ENCODE results near the gene IQSEC3. TPM values are rescaled to one million over a fixed set of nuclear protein-coding genes. Genes with fewer than 3 reads are reported as not detected.

Gene IQSEC3
- polyA plus RNA-seq, 1 experiment, result not detected

DNA sequence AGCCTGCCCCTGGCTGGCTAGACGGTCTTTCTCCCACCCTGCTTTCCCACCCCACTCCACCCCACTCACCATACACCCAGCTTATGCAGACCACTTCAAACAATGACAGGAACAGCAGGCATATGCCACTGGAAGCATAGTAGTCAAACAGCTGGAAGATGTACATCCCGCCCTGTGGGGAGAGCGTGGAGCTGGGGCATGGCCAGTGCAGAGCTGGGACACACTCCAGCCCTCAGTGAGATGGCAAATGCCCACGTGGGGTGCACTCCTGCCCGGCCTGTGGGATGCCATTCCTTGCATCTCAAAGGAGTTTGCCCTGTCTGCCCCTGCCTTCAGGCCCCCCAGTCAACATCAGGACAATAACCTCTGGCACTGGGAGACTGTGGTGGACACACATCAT, 128.6 kb downstream of the IQSEC3 start:
- ChIA-PET POLR2A (no interaction called here), CTCF (no interaction called here)
- no peak for TF ChIP-seq CTCF (IDR thresholded peaks at IDR 0.05; ENCODE audit: insufficient read depth, low read depth, low read length)
- peaks cover 9% of the 10 kb centered on the region; the same call in 1 of the 2 replicates for H3K27me3 ChIP-seq (ENCODE audit: control insufficient read depth, insufficient read depth, low read length)
- no peak overlapping the region for H3K4me3 ChIP-seq (ENCODE audit: low read depth, low read length)
- H3K36me3 ChIP-seq (ENCODE audit: control insufficient read depth, insufficient read depth, low read length), result no peaks in the 10 kb centered on the region
- no peak for DNase-seq (ENCODE audit: low read depth)

DNA sequence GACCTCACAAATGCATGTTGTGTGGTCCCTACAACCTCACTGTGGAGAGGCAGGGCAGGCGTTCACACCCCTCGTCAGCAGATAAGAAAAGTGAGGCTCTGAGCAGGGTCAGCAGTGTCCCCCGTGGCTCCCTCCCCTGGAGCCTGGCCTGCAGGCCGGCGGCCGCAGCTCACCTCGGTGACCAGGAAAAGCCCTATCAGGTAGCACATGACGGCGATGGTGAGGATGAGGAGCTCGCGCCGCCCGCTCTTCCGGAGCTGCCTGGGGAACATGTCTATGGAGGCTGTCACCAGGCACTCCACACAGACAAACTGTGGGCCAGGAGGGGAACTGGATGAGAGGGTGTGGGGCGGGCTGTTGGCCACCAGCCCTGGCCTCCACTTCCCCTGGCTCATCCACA, 129.4 kb downstream of the IQSEC3 start:
- H3K27me3 ChIP-seq (ENCODE audit: control insufficient read depth, insufficient read depth, low read length), result peaks cover 5% of the 10 kb centered on the region; the same call in 1 of the 2 replicates
- no peak for DNase-seq (ENCODE audit: low read depth)
- no peak overlapping the region for H3K4me3 ChIP-seq (ENCODE audit: low read depth, low read length)
- ChIA-PET POLR2A (no interaction called here), CTCF (no interaction called here)
- no peak for TF ChIP-seq CTCF (IDR thresholded peaks at IDR 0.05; ENCODE audit: insufficient read depth, low read depth, low read length)
- H3K36me3 ChIP-seq (ENCODE audit: control insufficient read depth, insufficient read depth, low read length), result no peaks in the 10 kb centered on the region

DNA sequence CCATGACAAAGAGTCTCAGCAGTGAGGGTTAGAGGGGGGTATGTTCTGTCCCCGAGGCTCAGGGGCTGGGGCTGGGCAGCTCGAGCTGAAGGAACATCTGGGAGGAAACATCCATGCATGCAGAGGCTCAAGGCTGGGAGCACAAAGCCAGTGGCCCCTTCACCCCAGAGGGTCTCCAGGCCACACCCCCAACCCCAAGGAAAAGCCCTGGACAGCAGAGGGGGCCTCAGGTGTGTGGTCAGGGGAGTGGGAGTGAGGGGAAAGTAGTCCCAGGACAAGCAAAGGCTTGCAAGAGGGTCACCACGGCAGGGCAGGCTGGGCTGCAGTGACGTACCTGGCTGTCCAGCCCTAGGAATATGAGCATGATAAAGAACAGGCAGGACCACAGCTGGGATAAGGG, 129.9 kb downstream of the IQSEC3 start:
- Histone ChIP-seq H3K27me3 (ENCODE audit: control insufficient read depth, insufficient read depth, low read length) (peaks cover 9% of the 10 kb centered on the region), H3K4me3 (ENCODE audit: low read depth, low read length) (no peak overlapping the region), H3K36me3 (ENCODE audit: control insufficient read depth, insufficient read depth, low read length) (no peaks in the 10 kb centered on the region)
- no peak for DNase-seq (ENCODE audit: low read depth)
- no peak for TF ChIP-seq CTCF (IDR thresholded peaks at IDR 0.05; ENCODE audit: insufficient read depth, low read depth, low read length)
- POLR2A ChIA-PET, result no interaction called here
- CTCF ChIA-PET, result no interaction called here

DNA sequence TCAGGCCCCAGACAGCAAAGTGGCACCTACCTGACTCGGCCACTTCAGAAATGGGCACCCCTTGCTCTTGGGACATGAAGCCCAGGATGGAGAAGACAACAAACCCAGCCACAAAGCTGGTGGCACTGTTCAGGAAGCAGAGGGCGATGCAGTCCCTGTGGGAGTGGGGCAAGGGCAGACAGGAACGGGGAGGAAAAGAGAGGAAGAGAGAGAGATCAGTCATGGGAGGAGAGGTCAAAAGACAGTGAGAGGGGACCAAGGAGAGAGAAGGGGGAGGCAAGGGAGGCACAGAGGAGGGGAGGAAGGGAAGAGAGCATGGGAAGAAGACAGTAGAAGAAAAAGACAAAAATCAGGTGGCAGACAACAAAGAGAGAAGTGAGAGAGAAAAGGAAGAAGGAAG, 130.8 kb downstream of the IQSEC3 start:
- ChIA-PET POLR2A (no interaction called here), CTCF (no interaction called here)
- peaks cover 12% of the 10 kb centered on the region for H3K27me3 ChIP-seq (ENCODE audit: control insufficient read depth, insufficient read depth, low read length)
- DNase-seq (ENCODE audit: low read depth), result no peak
- no peaks in the 10 kb centered on the region for H3K36me3 ChIP-seq (ENCODE audit: control insufficient read depth, insufficient read depth, low read length)
- TF ChIP-seq CTCF (IDR thresholded peaks at IDR 0.05; ENCODE audit: insufficient read depth, low read depth, low read length), result no peak
- H3K4me3 ChIP-seq (ENCODE audit: low read depth, low read length), result no peak overlapping the region

GRCh38 chr12:197911-198695, 131.5 kb downstream of the IQSEC3 start:
- peaks cover 13% of the 10 kb centered on the region for H3K27me3 ChIP-seq (ENCODE audit: control insufficient read depth, insufficient read depth, low read length)

More at GRCh38 chr12:197911-198695, 131.5 kb downstream of the IQSEC3 start:
- Histone ChIP-seq H3K36me3 (ENCODE audit: control insufficient read depth, insufficient read depth, low read length) (no peaks in the 10 kb centered on the region), H3K4me3 (ENCODE audit: low read depth, low read length) (no peak overlapping the region)
- no peak for DNase-seq (ENCODE audit: low read depth)
- TF ChIP-seq CTCF (IDR thresholded peaks at IDR 0.05; ENCODE audit: insufficient read depth, low read depth, low read length), result no peak
- POLR2A ChIA-PET, result no interaction called here
- CTCF ChIA-PET, result interaction anchor here (1.1 to 3.9 kb wide), 2 partner anchors 8 to 14 kb away, joined by 3 to 21 read pairs; no protein-coding TSS in a partner anchor

Measured in BJ (cell line).